Stimulated activated CD4-positive, alpha-beta T cell treated with anti-CD3 and anti-CD28 coated beads, Interleukin-1b, Interleukin-23, amount 100 ng/mL, for 24 hours (primary cell): Measurements from ENCODE around the gene NCOA1.

ENCODE experiments used
- DNase-seq, 4 experiments: peaks; one replicate each; pipeline ENCODE4 v3.0.0-alpha.2; 2020; ENCODE audit warnings: low read depth in 4 of 4, low spot score in 1 of 4

NCOA1 gene

DNA sequence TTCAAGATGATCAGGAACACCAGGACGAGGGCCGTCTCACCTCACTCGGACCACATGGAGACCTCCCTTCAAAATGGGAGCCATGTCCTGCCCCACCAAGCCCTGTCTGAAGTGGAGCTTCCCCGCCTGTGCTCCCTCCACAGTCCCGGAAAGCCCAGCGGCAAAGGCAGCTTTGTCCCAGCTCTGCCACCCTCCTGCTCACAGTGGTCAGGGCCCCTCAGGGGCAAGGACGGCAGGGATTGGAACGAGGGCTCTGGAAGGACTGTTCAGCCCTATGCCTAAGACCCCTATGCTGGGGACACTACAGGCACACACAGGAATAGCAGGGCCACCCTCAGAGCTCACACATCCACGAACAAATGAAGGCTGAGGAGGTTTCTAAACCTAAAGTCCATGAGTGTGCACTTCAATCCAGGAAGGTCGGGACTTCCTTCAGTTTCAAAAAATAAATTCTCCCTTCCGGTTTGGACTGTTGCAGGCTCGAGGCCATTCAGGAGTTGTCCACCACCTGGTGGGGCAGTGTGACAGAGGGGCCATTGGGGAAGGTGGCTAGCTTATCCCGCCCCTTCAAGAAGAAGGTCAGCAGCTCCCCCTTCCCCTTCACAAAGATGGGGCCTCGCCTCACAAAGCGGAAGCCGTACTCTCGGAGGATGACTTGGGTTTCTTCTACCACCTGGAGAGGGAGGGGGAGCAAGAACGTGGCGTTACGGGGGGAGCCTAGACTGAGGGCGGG is 328.6 kb downstream of the NCOA1 start:
- DNase-seq, result no peak

DNA sequence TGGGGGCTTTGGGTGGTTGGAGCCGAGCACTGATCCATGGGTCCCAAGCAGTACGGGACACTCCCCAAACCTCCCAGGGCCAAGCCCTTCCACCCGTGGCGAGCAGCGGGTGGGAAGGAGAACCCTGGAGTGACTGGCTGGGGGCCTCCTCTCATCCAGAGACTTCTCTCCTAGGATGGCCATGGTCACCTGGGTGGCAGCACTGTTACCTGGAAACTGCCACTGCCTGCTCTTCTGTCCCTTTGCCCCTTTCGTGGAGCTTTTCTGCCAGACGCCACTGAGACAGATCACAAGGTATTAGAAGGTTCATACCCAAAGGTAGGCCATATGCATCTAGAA is 329.1 kb downstream of the NCOA1 start:
- no peak for DNase-seq
